ENCODE measurements around the gene MYG1. TPM values are rescaled to one million over a fixed set of nuclear protein-coding genes. Genes with fewer than 3 reads are reported as not detected.

Gene MYG1
- total RNA-seq, 1 donor from 2014 or later: 41.4 TPM

- DNase-seq (ENCODE audit: extremely low read depth, low read depth, low spot score): peak; percentile 52
Measured at GRCh38 chr12:53352331-53353256, 53.1 kb downstream of the MYG1 start.

DNA sequence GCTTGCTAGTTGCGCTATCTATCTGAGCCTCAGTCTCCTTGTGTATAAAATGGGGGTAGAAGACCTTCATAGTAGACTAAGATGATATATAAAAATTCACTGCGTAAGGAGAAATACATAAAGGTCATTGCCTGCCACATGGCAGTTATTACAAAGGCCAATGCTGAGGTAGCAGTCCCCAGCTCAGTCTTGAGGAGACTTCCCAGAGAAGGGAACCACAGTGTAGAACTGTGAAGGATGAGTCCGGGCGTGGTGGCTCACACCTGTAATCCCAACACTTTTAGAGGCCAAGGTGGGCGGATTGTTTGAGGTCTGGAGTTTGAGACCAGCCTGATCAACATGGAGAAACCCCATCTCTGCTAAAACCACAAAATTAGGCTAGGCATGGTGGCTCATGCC lies 53.8 kb downstream of the MYG1 start:
- no peak for DNase-seq (ENCODE audit: extremely low read depth, low read depth, low spot score)

- DNase-seq (ENCODE audit: extremely low read depth, low read depth, low spot score): no peak
Measured at GRCh38 chr12:53355121-53355520, 55.6 kb downstream of the MYG1 start.

Other genes with a start within 250 kb of the MYG1 start
- gene TNS2, start 249.6 kb upstream of the MYG1 start, total RNA-seq: 38.5 and 66.7 TPM in 2 replicates
- 27.0 and 32.7 TPM in 2 replicates for gene SPRYD3, start 220.3 kb upstream of the MYG1 start, total RNA-seq
- gene IGFBP6, start 202.0 kb upstream of the MYG1 start, total RNA-seq: 21.5 and 55.3 TPM in 2 replicates
- not detected in 2 replicates for gene SOAT2, start 196.2 kb upstream of the MYG1 start, total RNA-seq
- 9.2 and 10.9 TPM in 2 replicates for gene ZNF740, start 119.0 kb upstream of the MYG1 start, total RNA-seq
- 5.7 and 17.3 TPM in 2 replicates for gene CSAD, start 118.8 kb upstream of the MYG1 start, total RNA-seq
- gene ITGB7, start 92.4 kb upstream of the MYG1 start, total RNA-seq: not detected in 2 replicates
- gene RARG, start 67.5 kb upstream of the MYG1 start, total RNA-seq: 9.8 and 16.7 TPM in 2 replicates
- gene ESPL1, start 31.4 kb upstream of the MYG1 start, total RNA-seq: 2.6 and 4.8 TPM in 2 replicates
- 344 and 417 TPM in 2 replicates for gene PFDN5, start 4.2 kb upstream of the MYG1 start, total RNA-seq
- gene AAAS, start 21.9 kb downstream of the MYG1 start, total RNA-seq: 51.8 and 56.7 TPM in 2 replicates
- gene SP7, start 36.7 kb downstream of the MYG1 start, total RNA-seq: not detected in 2 replicates
- gene SP1, start 80.5 kb downstream of the MYG1 start, total RNA-seq: 30.1 and 39.0 TPM in 2 replicates
- gene AMHR2, start 124.2 kb downstream of the MYG1 start, total RNA-seq: not detected in 2 replicates
- gene PRR13, start 142.0 kb downstream of the MYG1 start, total RNA-seq: 50.5 and 55.0 TPM in 2 replicates
- 379 and 520 TPM in 2 replicates for gene PCBP2, start 152.4 kb downstream of the MYG1 start, total RNA-seq
- gene MAP3K12, start 199.8 kb downstream of the MYG1 start, total RNA-seq: 22.6 and 29.2 TPM in 2 replicates
- 45.7 and 50.6 TPM in 2 replicates for gene TARBP2, start 201.6 kb downstream of the MYG1 start, total RNA-seq
- 0.70 TPM in 1 of 2 replicates, not detected in the other for gene NPFF, start 207.8 kb downstream of the MYG1 start, total RNA-seq

Measured in glomerular endothelial cell (primary cell).